Ovary (tissue), 3 donors: ENCODE data around the gene P2RX6.

Source experiments
- POLR2A ChIP-seq: fragments of 450-650 bp; IDR thresholded peaks from one replicate; pipeline ENCODE4 v1.6.1; 2017; ENCODE audit warnings: antibody characterized with exemption, mild to moderate bottlenecking, moderate library complexity
- TF ChIP-seq, protein P1 (sequence below), 3 donors: fragments of 450-650 bp in 2 of 3; fragments of 200-600 bp in 1 of 3; IDR thresholded peaks; one replicate each; pipeline versions ENCODE4 v1.5.1 to v1.8.0; 2016 to 2022; ENCODE audit warnings: antibody characterized with exemption in 3 of 3, mild to moderate bottlenecking in 1 of 3
- donor health status: DM: no; HTN: no; CAD: no.

DNA sequence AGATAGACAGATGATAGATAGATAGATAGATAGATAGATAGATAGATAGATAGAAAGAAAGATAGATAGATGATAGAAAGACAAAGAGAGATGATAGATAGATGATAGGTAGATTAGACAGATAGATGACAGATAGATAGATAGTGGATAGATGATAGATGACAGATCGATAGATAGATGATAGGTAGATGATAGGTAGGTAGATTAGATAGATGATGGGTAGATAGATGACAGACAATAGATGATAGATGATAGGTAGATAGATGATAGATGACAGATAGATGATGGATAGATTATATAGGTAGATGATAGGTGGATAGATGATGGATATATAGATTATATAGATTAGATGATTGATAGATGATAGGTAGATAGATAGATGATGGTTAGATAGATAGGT, 28.6 kb upstream of the P2RX6 start:
- TF ChIP-seq, protein P1, sequence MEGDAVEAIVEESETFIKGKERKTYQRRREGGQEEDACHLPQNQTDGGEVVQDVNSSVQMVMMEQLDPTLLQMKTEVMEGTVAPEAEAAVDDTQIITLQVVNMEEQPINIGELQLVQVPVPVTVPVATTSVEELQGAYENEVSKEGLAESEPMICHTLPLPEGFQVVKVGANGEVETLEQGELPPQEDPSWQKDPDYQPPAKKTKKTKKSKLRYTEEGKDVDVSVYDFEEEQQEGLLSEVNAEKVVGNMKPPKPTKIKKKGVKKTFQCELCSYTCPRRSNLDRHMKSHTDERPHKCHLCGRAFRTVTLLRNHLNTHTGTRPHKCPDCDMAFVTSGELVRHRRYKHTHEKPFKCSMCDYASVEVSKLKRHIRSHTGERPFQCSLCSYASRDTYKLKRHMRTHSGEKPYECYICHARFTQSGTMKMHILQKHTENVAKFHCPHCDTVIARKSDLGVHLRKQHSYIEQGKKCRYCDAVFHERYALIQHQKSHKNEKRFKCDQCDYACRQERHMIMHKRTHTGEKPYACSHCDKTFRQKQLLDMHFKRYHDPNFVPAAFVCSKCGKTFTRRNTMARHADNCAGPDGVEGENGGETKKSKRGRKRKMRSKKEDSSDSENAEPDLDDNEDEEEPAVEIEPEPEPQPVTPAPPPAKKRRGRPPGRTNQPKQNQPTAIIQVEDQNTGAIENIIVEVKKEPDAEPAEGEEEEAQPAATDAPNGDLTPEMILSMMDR (IDR thresholded peaks at IDR 0.05): no peak
- TF ChIP-seq POLR2A: no peak
